ENCODE results near the gene C19orf44.
"Not testable (repeated sequence)": the region's sequence is repeated elsewhere in the genome, so short reads cannot be mapped to it uniquely, and the experiment has no call there.

The C19orf44 gene

GRCh38 chr19:16495982-16496612 is at the start of gene C19orf44, which contains the start of gene CALR3:
TSS of gene C19orf44 (plus strand) at chr19:16496394. CDS start at chr19:16500793, 4,399 bp downstream.
TSS of gene CALR3 (minus strand) at chr19:16496167. CDS start at chr19:16496129, 38 bp downstream.
- DNase-seq, result peak; percentile 96

- DNase-seq, result no peak
Observed at GRCh38 chr19:16446724-16447368, 49.3 kb upstream of the C19orf44 start.

- not testable (repeated sequence) for DNase-seq
Observed at GRCh38 chr19:16448872-16449271, 47.3 kb upstream of the C19orf44 start.

DNA sequence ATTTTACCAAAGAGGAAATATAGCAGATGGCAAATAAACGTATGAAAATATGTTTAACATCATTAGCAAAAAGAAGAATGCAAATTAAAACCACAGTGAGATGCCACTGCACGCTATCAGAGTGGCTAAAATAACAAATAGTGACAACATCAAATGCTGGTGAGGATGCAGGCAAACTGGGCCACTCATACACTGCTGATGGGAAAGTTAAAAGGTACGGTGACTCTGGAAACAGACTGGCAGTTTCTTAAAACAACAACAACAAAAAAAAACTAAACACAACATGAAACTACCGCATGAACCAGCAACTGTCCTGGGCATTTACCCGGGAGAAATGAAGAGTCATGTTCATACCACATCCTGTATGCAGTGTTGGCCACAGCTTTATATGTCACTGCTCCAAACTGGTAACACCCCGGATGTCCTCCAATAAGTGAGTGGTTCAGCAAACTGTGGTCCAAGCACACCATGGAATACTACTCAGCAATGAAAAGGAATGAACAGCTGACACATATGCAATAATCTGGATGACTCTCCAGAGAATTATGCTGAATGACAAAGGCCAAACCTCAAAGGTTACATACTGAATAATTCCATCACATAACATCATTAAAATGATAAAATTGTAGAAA is 46.7 kb upstream of the C19orf44 start:
- DNase-seq, result no peak

GRCh38 chr19:16452325-16452724 is 43.9 kb upstream of the C19orf44 start:
- no peak for DNase-seq

GRCh38 chr19:16454351-16454918 is 41.8 kb upstream of the C19orf44 start:
- no peak for DNase-seq

- no peak for DNase-seq
Observed at GRCh38 chr19:16455489-16455888, 40.7 kb upstream of the C19orf44 start.

GRCh38 chr19:16456652-16457194 is 39.5 kb upstream of the C19orf44 start:
- DNase-seq, result no peak

DNA sequence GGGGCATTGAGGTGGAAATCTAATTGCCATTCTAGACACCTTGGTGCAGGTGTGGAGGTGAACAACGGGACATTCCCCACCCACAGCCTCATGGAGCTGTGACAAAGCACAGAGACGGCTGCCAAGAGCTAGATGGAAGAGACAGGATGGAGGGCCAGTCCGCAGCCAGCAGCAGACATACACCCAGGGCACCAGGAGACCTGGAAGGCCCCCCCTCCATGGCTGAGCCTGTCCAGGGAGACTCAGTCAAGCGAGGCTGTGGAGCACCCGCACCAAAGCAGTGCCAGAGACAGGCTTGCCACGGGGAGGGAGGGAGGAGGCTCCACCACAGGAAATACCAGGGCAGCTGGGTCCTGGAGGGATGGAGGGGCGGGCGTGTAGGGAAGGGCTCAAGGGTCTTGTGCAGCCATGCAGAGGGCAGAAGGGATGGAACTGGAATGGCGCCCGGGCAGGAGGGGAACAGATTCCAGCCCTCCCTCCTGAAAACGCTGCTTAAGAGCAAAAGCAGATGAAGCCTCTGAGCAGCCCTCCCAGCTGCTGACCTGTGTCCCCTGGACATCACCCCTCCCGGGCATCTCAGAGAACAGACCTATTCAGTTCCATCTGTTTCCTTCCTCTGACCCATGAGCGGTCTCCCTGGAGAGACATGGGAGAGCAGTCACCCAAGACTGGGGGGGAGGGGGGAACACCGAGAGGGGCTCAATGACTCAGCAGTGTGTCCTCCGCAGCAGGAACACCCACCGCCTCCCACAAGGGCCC is 38.8 kb upstream of the C19orf44 start:
- no peak for DNase-seq

- DNase-seq, result no peak
Observed at GRCh38 chr19:16457954-16458331, 38.3 kb upstream of the C19orf44 start.

DNA sequence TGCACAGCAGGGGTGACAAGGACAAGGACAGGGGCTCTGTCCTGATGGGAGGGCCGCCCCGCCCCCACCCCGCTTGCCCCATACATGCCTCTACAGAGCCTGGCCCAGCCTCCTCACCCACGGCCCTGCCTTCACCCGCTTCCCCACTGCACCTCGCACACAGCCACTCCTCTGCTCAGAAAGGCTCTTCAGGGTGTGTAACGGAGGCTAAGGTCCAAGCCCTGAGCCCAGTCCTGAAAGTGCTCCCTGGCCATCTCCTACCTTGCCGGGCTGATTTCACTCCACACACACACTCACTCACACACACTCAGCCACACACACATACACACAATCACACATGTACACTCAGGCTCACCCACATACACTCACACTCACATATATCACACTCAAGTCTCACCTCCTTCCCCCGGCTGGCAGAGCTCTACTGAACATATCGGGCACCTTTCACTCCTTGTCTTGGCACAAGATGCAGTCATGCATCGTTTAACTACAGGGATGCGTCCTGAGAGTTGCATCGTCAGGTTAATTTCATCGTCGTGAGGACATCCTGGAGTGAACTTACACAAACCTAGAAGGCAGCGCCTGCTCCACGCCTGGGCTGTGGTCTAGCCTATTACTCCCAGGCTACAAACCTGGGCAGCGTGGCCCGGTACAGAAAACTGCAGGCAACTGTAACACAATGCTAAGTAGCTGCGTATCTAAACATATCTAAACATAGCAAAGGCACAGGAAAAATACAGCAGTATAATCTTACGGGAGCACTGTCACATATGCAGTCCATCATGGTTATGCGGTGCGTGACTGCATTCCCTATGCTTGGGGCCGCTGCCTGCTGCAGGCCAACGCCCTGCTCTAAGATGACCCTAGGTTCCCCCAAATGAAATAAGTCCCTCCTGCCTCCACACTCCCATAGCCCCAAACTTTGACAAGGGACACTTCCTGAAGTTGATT is 37.5 kb upstream of the C19orf44 start:
- no peak for DNase-seq

GRCh38 chr19:16459680-16460079 is 36.5 kb upstream of the C19orf44 start:
- DNase-seq, result no peak

DNA sequence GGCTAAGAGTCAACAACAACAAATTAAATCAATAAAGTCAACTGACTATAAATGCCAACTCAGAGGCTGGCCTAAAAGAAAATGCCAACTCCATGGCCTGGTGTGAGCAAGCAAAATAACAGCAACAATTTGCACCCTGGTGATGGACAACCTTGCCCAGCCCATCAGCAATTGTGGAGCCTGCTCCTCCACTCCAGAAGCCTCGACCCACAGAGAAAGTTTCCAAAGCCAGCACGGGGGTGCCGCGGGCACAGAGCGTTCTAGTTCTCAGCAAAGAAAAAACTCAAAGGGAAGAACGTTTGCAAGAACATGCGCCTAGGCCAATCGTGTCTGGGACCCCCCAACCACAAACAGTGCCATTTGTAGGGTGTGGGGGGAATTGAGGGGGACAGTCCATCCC is 35.7 kb upstream of the C19orf44 start:
- DNase-seq, result no peak

DNA sequence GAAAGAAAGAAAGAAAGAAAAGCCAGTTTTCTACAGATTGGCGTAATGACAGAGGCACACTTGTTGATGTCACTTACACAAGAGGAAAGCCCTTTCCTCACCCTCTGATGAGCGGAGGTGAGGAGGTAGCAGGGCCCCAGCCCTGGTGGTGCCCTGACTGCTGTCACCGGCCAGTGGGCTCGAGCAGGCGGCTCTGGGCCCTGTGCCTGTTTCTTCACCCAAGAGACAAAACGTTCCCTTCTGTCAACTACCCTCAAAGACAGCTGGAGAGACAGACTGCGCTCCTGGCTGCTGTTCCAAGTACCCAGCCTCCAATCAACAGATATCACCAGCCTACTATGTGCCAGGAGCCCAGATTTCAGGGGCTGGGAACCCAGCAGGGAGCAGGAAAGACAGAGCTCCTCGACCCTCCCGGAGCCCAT is 34.6 kb upstream of the C19orf44 start:
- no peak for DNase-seq

GRCh38 chr19:16462757-16463250 is 33.4 kb upstream of the C19orf44 start:
- no peak for DNase-seq

- DNase-seq, result no peak
Observed at GRCh38 chr19:16463341-16463990, 32.7 kb upstream of the C19orf44 start.

- DNase-seq, result no peak
Observed at GRCh38 chr19:16463991-16464575, 32.1 kb upstream of the C19orf44 start.

GRCh38 chr19:16465239-16465638 is 31.0 kb upstream of the C19orf44 start:
- DNase-seq, result no peak

- not testable (repeated sequence) for DNase-seq
Observed at GRCh38 chr19:16466802-16467427, 29.3 kb upstream of the C19orf44 start.

GRCh38 chr19:16467581-16467980 is 28.6 kb upstream of the C19orf44 start:
- DNase-seq, result no peak
